ENCODE data around the gene LGMN. TPM values are rescaled to one million over a fixed set of nuclear protein-coding genes. Genes with fewer than 3 reads are reported as not detected.
"Not testable (repeated sequence)": the region's sequence is repeated elsewhere in the genome, so short reads cannot be mapped to it uniquely, and the experiment has no call there.

The LGMN gene
- total RNA-seq, 1 experiment from 2014 or later = 40.3 TPM

- DNase-seq (ENCODE audit: low read depth) = no peak
Measured at GRCh38 chr14:92698393-92698792, 50.0 kb downstream of the LGMN start.

- no peak for DNase-seq (ENCODE audit: low read depth)
Measured at GRCh38 chr14:92696366-92696765, 52.1 kb downstream of the LGMN start.

GRCh38 chr14:92695562-92695961 is 52.9 kb downstream of the LGMN start:
- no peak for DNase-seq (ENCODE audit: low read depth)

- no peak for DNase-seq (ENCODE audit: low read depth)
Measured at GRCh38 chr14:92694807-92695206, 53.6 kb downstream of the LGMN start.

- DNase-seq (ENCODE audit: low read depth) = no peak
Measured at GRCh38 chr14:92693998-92694795, 54.2 kb downstream of the LGMN start.

GRCh38 chr14:92692822-92693226 is 55.6 kb downstream of the LGMN start:
- DNase-seq (ENCODE audit: low read depth) = no peak

- peak; percentile 47 for DNase-seq (ENCODE audit: low read depth)
Measured at GRCh38 chr14:92690171-92691011, 58.0 kb downstream of the LGMN start.

- DNase-seq (ENCODE audit: low read depth) = no peak
Measured at GRCh38 chr14:92688434-92689375, 59.7 kb downstream of the LGMN start.

- DNase-seq (ENCODE audit: low read depth) = no peak
Measured at GRCh38 chr14:92687681-92688433, 60.6 kb downstream of the LGMN start.

GRCh38 chr14:92686900-92687427 is 61.5 kb downstream of the LGMN start:
- DNase-seq (ENCODE audit: low read depth) = peak; percentile 21

GRCh38 chr14:92686411-92686899 is 62.0 kb downstream of the LGMN start:
- no peak for DNase-seq (ENCODE audit: low read depth)

GRCh38 chr14:92685784-92686355 is 62.6 kb downstream of the LGMN start:
- DNase-seq (ENCODE audit: low read depth) = no peak

GRCh38 chr14:92684801-92685560 is 63.4 kb downstream of the LGMN start:
- DNase-seq (ENCODE audit: low read depth) = no peak

- DNase-seq (ENCODE audit: low read depth) = no peak
Measured at GRCh38 chr14:92683041-92683440, 65.4 kb downstream of the LGMN start.

- DNase-seq (ENCODE audit: low read depth) = peak; percentile 68
Measured at GRCh38 chr14:92680781-92681650, 67.4 kb downstream of the LGMN start.

- DNase-seq (ENCODE audit: low read depth) = not testable (repeated sequence)
Measured at GRCh38 chr14:92680330-92680729, 68.1 kb downstream of the LGMN start.

- DNase-seq (ENCODE audit: low read depth) = no peak
Measured at GRCh38 chr14:92679246-92679645, 69.2 kb downstream of the LGMN start.

- no peak for DNase-seq (ENCODE audit: low read depth)
Measured at GRCh38 chr14:92678766-92679165, 69.7 kb downstream of the LGMN start.

Data from RPMI7951 (cell line).